Measurements from ENCODE around the gene CDH20. TPM values are rescaled to one million over a fixed set of nuclear protein-coding genes. Genes with fewer than 3 reads are reported as not detected.
A peak's percentile ranks its signal among the peaks of the same experiment; 100 is the strongest.

Gene CDH20
- polyA plus RNA-seq, 2 of the 4 experiments (the other 2 are of a cell fraction), result not detected

- 4% methylated on average over 1 of the region's 1 CpG for WGBS (ENCODE audit: missing lambda C conversion rate)
- CTCF ChIA-PET, result no interaction called here
- DNase-seq (ENCODE audit: low read depth in 1 of 2, low spot score in 1 of 2), result no peak
- Histone ChIP-seq H3K4me1 (no peaks in the 10 kb centered on the region), H3K27ac (no peak overlapping the region), H3K9me3 (no peaks in the 10 kb centered on the region), H3K4me2 (no peak overlapping the region), H3K4me3 (no peak overlapping the region)
- TF ChIP-seq MAFK (IDR thresholded peaks at IDR 0.05; ENCODE audit: partially characterized antibody), result peak; percentile 27
- TF ChIP-seq, protein P1, sequence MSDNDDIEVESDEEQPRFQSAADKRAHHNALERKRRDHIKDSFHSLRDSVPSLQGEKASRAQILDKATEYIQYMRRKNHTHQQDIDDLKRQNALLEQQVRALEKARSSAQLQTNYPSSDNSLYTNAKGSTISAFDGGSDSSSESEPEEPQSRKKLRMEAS (IDR thresholded peaks at IDR 0.05), result no peak
- POLR2A ChIA-PET, result no interaction called here
- FAIRE-seq, result no peak
- no peak for ATAC-seq
Observed at GRCh38 chr18:61295153-61295552, 38.1 kb upstream of the CDH20 start.

- WGBS (ENCODE audit: missing lambda C conversion rate), result 3% methylated on average over 3 of the region's 3 CpGs
- ATAC-seq, result no peak
- TF ChIP-seq SMC3 (IDR thresholded peaks at IDR 0.05), result no peak
- TF ChIP-seq, protein P2, sequence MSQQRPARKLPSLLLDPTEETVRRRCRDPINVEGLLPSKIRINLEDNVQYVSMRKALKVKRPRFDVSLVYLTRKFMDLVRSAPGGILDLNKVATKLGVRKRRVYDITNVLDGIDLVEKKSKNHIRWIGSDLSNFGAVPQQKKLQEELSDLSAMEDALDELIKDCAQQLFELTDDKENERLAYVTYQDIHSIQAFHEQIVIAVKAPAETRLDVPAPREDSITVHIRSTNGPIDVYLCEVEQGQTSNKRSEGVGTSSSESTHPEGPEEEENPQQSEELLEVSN (IDR thresholded peaks at IDR 0.05; ENCODE audit: borderline replicate concordance, low read depth), result no peak
- no peak for TF ChIP-seq FOSB (CRISPR knock-in tag; IDR thresholded peaks at IDR 0.05)
- no peak for TF ChIP-seq ZNF302 (CRISPR knock-in tag; IDR thresholded peaks at IDR 0.05)
- TF ChIP-seq NR3C1 (IDR thresholded peaks at IDR 0.05), result no peak
- no peak for TF ChIP-seq NPAS2 (CRISPR knock-in tag; IDR thresholded peaks at IDR 0.05; ENCODE audit: borderline replicate concordance)
- no peak for TF ChIP-seq POLR2A (IDR thresholded peaks at IDR 0.05; ENCODE audit: low read length)
- no peak for TF ChIP-seq HDAC2 (IDR thresholded peaks at IDR 0.05)
- TF ChIP-seq ZSCAN20 (CRISPR knock-in tag; IDR thresholded peaks at IDR 0.05), result no peak
- TF ChIP-seq RCOR1 (IDR thresholded peaks at IDR 0.05; ENCODE audit: low read depth, low read length), result no peak
- TF ChIP-seq NFE2L2 (conservative IDR thresholded peaks at IDR 0.05; ENCODE audit: low read length), result no peak
- no peak for TF ChIP-seq SREBF2 (IDR thresholded peaks at IDR 0.05)
- no peak for TF ChIP-seq HOXB13 (CRISPR knock-in tag; IDR thresholded peaks at IDR 0.05; ENCODE audit: low read depth)
- no peak for TF ChIP-seq EP300 (IDR thresholded peaks at IDR 0.05)
- ChIA-PET CTCF (no interaction called here), POLR2A (no interaction called here)
- Histone ChIP-seq H3K4me2 (no peak overlapping the region), H3K9me3 (no peaks in the 10 kb centered on the region), H3K27ac (no peak overlapping the region), H3K4me1 (no peaks in the 10 kb centered on the region), H3K4me3 (no peak overlapping the region)
- no peak for DNase-seq (ENCODE audit: low read depth in 1 of 2, low spot score in 1 of 2)
- FAIRE-seq, result no peak
Observed at GRCh38 chr18:61308004-61308403, 25.2 kb upstream of the CDH20 start.

DNA sequence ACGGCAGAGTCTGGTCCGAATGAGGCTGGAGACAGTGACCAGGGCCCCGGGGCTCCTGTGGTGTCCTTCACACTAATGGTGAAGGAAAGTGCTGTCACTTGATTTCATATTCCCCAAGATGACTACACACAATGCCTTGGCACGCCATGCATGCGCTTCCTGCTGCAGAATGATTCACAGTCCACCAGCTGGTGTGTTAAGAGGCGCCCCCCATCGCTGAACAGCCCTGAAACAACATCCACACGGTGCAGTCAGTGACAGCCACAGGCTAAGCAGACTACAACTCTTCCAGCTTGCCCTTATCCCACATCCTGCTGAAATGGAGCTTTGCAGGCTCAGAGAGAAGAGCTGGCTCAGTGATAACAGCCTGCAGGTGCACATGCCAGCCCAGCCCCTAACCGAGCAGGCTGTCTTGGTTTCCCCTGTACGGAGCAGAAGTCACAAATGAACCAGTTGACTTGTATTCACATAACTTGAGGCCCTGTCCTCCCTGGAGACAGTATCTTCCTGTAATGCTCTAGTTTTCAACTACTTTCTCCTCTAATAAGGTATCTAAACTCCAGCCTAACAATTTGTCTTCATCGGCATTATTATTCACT is 24.3 kb upstream of the CDH20 start:
- ATAC-seq, result no peak
- no peak for DNase-seq (ENCODE audit: low read depth in 1 of 2, low spot score in 1 of 2)
- ChIA-PET CTCF (no interaction called here), POLR2A (no interaction called here)
- FAIRE-seq, result no peak
- Histone ChIP-seq H3K27ac (no peak overlapping the region), H3K4me3 (no peak overlapping the region), H3K4me2 (no peak overlapping the region), H3K9me3 (no peaks in the 10 kb centered on the region), H3K4me1 (no peaks in the 10 kb centered on the region)
- WGBS (ENCODE audit: missing lambda C conversion rate), result 4% methylated on average over 6 of the region's 11 CpGs
- TF ChIP-seq HOXB5 (CRISPR knock-in tag; IDR thresholded peaks at IDR 0.05), result no peak
- no peak for TF ChIP-seq FOSB (CRISPR knock-in tag; IDR thresholded peaks at IDR 0.05)
- no peak for TF ChIP-seq TP53 (CRISPR knock-in tag; IDR thresholded peaks at IDR 0.05)
- TF ChIP-seq CEBPB (IDR thresholded peaks at IDR 0.05), result no peak

GRCh38 chr18:61322265-61322873 is 10.9 kb upstream of the CDH20 start:
- H3K4me3 ChIP-seq, result no peak overlapping the region
- ChIA-PET CTCF (interaction anchor here (0.5 to 1.6 kb wide), 9 partner anchors 10 to 809 kb away, joined by 3 to 7 read pairs (median 3); partner anchors contain the start of gene CDH20), POLR2A (no interaction called here)
- 18% methylated on average over 9 of the region's 9 CpGs for WGBS (ENCODE audit: missing lambda C conversion rate)
- FAIRE-seq (no peak), ATAC-seq (peak; percentile 74 to 94; a peak in 5 of 6 replicates), DNase-seq (ENCODE audit: low read depth in 1 of 2, low spot score in 1 of 2) (peak; percentile 5 to 32)
- H3K4me1 ChIP-seq, result no peaks in the 10 kb centered on the region
- no peaks in the 10 kb centered on the region for H3K9me3 ChIP-seq
- TF ChIP-seq RAD21 (conservative IDR thresholded peaks at IDR 0.05 in 1 of 2, IDR thresholded peaks at IDR 0.05 in 1 of 2), result peak; percentile 47 to 75
- TF ChIP-seq, protein P3, sequence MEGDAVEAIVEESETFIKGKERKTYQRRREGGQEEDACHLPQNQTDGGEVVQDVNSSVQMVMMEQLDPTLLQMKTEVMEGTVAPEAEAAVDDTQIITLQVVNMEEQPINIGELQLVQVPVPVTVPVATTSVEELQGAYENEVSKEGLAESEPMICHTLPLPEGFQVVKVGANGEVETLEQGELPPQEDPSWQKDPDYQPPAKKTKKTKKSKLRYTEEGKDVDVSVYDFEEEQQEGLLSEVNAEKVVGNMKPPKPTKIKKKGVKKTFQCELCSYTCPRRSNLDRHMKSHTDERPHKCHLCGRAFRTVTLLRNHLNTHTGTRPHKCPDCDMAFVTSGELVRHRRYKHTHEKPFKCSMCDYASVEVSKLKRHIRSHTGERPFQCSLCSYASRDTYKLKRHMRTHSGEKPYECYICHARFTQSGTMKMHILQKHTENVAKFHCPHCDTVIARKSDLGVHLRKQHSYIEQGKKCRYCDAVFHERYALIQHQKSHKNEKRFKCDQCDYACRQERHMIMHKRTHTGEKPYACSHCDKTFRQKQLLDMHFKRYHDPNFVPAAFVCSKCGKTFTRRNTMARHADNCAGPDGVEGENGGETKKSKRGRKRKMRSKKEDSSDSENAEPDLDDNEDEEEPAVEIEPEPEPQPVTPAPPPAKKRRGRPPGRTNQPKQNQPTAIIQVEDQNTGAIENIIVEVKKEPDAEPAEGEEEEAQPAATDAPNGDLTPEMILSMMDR (IDR thresholded peaks at IDR 0.05), result peak; percentile 35
- no peak for TF ChIP-seq REST (IDR thresholded peaks at IDR 0.05)
- TF ChIP-seq SMC3 (IDR thresholded peaks at IDR 0.05), result peak; percentile 13; the same call in 1 of the 3 replicates
- no peak overlapping the region for H3K27ac ChIP-seq
- no peak overlapping the region for H3K4me2 ChIP-seq

Data from A549 (cell line).